ENCODE measurements around the gene CYFIP1. TPM values are rescaled to one million over a fixed set of nuclear protein-coding genes. Genes with fewer than 3 reads are reported as not detected.
A peak's percentile ranks its signal among the peaks of the same experiment; 100 is the strongest.

The CYFIP1 gene
- total RNA-seq, 1 donor: 107 TPM

- peak overlapping the region; percentile 96 for H3K4me2 ChIP-seq (ENCODE audit: insufficient read depth, low read length)
These were observed 1.1 kb upstream of the CYFIP1 start for GRCh38 chr15:22981051-22981840.

GRCh38 chr15:22979238-22980188 is 655 bp downstream of the CYFIP1 start:
- peak; percentile 94 for DNase-seq (ENCODE audit: insufficient read length, low spot score, missing footprints)
- Histone ChIP-seq H4K20me1 (ENCODE audit: insufficient read depth, low read length) (peaks cover 49% of the 10 kb centered on the region), H3K4me1 (ENCODE audit: insufficient read depth, low read length) (peaks cover 9% of the 10 kb centered on the region), H2AFZ (ENCODE audit: low read length) (peak overlapping the region; percentile 68), H3K27me3 (ENCODE audit: insufficient read depth, low read length) (no peaks in the 10 kb centered on the region), H3K4me2 (ENCODE audit: insufficient read depth, low read length) (peak overlapping the region; percentile 91), H3K36me3 (ENCODE audit: insufficient read depth, low read length) (no peaks in the 10 kb centered on the region), H3K79me2 (ENCODE audit: insufficient read depth, low read length) (peaks cover 50% of the 10 kb centered on the region), H3K27ac (ENCODE audit: low read depth, low read length) (peak overlapping the region; percentile 78), H3K9me3 (ENCODE audit: low read depth, low read length) (no peaks in the 10 kb centered on the region), H3K4me3 (ENCODE audit: insufficient read depth, low read length) (peak overlapping the region; percentile 98)
- TF ChIP-seq CTCF (IDR thresholded peaks at IDR 0.05; ENCODE audit: extremely low read depth, low read depth, low read length): no peak

More at GRCh38 chr15:22981051-22981840, 1.1 kb upstream of the CYFIP1 start:
- no peaks in the 10 kb centered on the region for H3K36me3 ChIP-seq (ENCODE audit: insufficient read depth, low read length)
- H3K4me3 ChIP-seq (ENCODE audit: insufficient read depth, low read length): peak overlapping the region; percentile 98
- peak; percentile 86 for DNase-seq (ENCODE audit: insufficient read length, low spot score, missing footprints)
- no peak for TF ChIP-seq CTCF (IDR thresholded peaks at IDR 0.05; ENCODE audit: extremely low read depth, low read depth, low read length)
- peak overlapping the region; percentile 86 for H2AFZ ChIP-seq (ENCODE audit: low read length)
- no peak overlapping the region for H3K27ac ChIP-seq (ENCODE audit: low read depth, low read length)
- peaks cover 32% of the 10 kb centered on the region for H4K20me1 ChIP-seq (ENCODE audit: insufficient read depth, low read length)
- H3K4me1 ChIP-seq (ENCODE audit: insufficient read depth, low read length): peaks cover 9% of the 10 kb centered on the region
- no peaks in the 10 kb centered on the region for H3K27me3 ChIP-seq (ENCODE audit: insufficient read depth, low read length)
- H3K79me2 ChIP-seq (ENCODE audit: insufficient read depth, low read length): peaks cover 34% of the 10 kb centered on the region
- H3K9me3 ChIP-seq (ENCODE audit: low read depth, low read length): no peaks in the 10 kb centered on the region

- H4K20me1 ChIP-seq (ENCODE audit: insufficient read depth, low read length): peaks cover 56% of the 10 kb centered on the region
- H3K36me3 ChIP-seq (ENCODE audit: insufficient read depth, low read length): no peaks in the 10 kb centered on the region
- H3K4me3 ChIP-seq (ENCODE audit: insufficient read depth, low read length): peak overlapping the region; percentile 98
- no peaks in the 10 kb centered on the region for H3K9me3 ChIP-seq (ENCODE audit: low read depth, low read length)
- H3K4me1 ChIP-seq (ENCODE audit: insufficient read depth, low read length): peaks cover 9% of the 10 kb centered on the region
- no peak for TF ChIP-seq CTCF (IDR thresholded peaks at IDR 0.05; ENCODE audit: extremely low read depth, low read depth, low read length)
- peak; percentile 82 for DNase-seq (ENCODE audit: insufficient read length, low spot score, missing footprints)
- H2AFZ ChIP-seq (ENCODE audit: low read length): no peak overlapping the region
- H3K27ac ChIP-seq (ENCODE audit: low read depth, low read length): no peak overlapping the region
- no peaks in the 10 kb centered on the region for H3K27me3 ChIP-seq (ENCODE audit: insufficient read depth, low read length)
- H3K79me2 ChIP-seq (ENCODE audit: insufficient read depth, low read length): peaks cover 58% of the 10 kb centered on the region
- H3K4me2 ChIP-seq (ENCODE audit: insufficient read depth, low read length): peak overlapping the region; percentile 91
These were observed 1.4 kb downstream of the CYFIP1 start for GRCh38 chr15:22978691-22979237.

All from osteoblast (primary cell).